ENCODE results near the gene ARHGAP23.

- TF ChIP-seq EZH2phosphoT487 (IDR thresholded peaks at IDR 0.05; ENCODE audit: low read depth, severe bottlenecking, unreplicated experiment): no peak
- TF ChIP-seq CTCF (IDR thresholded peaks at IDR 0.05; ENCODE audit: poor library complexity): no peak
- TF ChIP-seq EZH2 (IDR thresholded peaks at IDR 0.05; ENCODE audit: borderline replicate concordance): no peak
Measured at GRCh38 chr17:38428112-38428642, at the start of gene ARHGAP23.

Data from hepatocyte (in vitro differentiated cells).